ENCODE results near the gene KAZN. TPM values are rescaled to one million over a fixed set of nuclear protein-coding genes. Genes with fewer than 3 reads are reported as not detected.

Gene KAZN
- total RNA-seq, 1 experiment from 2014 or later, result 15.6 TPM

DNA sequence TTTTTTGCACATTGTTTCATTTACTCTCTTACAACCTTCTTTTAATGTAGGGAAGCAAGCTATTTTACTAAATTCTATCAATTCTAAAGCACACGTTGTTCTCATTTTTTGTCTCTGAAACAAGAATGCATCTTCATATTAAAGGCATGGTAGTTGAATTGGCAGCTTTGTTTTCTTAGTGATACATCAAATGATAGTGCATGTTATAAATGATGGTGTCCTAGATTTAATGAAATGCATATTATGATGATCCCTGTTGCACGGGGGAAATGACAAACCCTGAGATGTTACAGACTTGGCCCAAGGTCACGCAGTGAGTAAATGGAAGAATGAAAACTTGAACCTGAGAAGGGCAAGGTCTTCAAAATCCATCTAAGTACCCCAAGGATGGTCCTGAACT lies 213.1 kb downstream of the KAZN start:
- ChIA-PET POLR2A (ENCODE audit: unreplicated experiment) (no interaction called here), CTCF (interaction anchor here (0.6 kb wide), 1 partner anchor 486 kb away, joined by 5 read pairs; no protein-coding TSS in a partner anchor)
- H3K4me3 ChIP-seq, result no peak overlapping the region
- H3K4me2 ChIP-seq, result no peak overlapping the region
- BruUV-seq (replicated peaks), result no TSS peak
- H3K9me2 ChIP-seq (ENCODE audit: insufficient read depth), result no peaks in the 10 kb centered on the region
- no peaks in the 10 kb centered on the region for H3K27me3 ChIP-seq (ENCODE audit: insufficient read depth, low read depth)
- no peaks in the 10 kb centered on the region for H3K4me1 ChIP-seq (replicated peaks; ENCODE audit: insufficient read depth)
- H3K79me2 ChIP-seq (ENCODE audit: low read depth), result no peaks in the 10 kb centered on the region
- H3F3A ChIP-seq (ENCODE audit: insufficient read depth, low read depth), result no peaks in the 10 kb centered on the region
- H3K9me3 ChIP-seq (ENCODE audit: insufficient read depth, low read depth), result no peaks in the 10 kb centered on the region
- H3K36me3 ChIP-seq (ENCODE audit: low read depth), result no peaks in the 10 kb centered on the region
- TF ChIP-seq EZH2 (IDR thresholded peaks at IDR 0.05; ENCODE audit: low read depth), result no peak
- TF ChIP-seq, protein P1, sequence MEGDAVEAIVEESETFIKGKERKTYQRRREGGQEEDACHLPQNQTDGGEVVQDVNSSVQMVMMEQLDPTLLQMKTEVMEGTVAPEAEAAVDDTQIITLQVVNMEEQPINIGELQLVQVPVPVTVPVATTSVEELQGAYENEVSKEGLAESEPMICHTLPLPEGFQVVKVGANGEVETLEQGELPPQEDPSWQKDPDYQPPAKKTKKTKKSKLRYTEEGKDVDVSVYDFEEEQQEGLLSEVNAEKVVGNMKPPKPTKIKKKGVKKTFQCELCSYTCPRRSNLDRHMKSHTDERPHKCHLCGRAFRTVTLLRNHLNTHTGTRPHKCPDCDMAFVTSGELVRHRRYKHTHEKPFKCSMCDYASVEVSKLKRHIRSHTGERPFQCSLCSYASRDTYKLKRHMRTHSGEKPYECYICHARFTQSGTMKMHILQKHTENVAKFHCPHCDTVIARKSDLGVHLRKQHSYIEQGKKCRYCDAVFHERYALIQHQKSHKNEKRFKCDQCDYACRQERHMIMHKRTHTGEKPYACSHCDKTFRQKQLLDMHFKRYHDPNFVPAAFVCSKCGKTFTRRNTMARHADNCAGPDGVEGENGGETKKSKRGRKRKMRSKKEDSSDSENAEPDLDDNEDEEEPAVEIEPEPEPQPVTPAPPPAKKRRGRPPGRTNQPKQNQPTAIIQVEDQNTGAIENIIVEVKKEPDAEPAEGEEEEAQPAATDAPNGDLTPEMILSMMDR (conservative IDR thresholded peaks at IDR 0.05), result no peak
- H4K20me1 ChIP-seq (ENCODE audit: insufficient read depth), result no peaks in the 10 kb centered on the region
- intact Hi-C loops (cut with micrococcal nuclease; ENCODE audit: unreplicated experiment), result no loop called here
- DNase-seq, result no peak
- no peak overlapping the region for H3K27ac ChIP-seq
- no peak overlapping the region for H2AFZ ChIP-seq

DNA sequence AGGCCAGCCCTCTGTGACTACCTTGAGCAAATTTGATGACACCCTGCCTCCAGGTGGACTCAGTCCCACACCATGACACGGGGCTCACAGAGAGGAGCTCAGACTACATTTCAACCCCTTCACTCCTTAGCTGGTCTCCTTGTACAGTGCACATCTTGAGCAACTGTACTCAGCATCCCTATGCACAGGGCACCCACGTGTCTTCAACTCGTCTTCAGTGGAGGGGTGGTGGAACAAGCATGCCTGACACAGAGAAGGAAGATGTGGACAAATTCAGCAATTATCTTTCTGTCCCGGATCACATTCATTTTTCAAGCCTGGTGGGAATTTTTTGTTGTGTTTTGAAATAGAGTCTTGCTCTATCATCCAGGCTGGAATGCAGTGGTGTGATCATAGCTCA lies 213.7 kb downstream of the KAZN start:
- BruUV-seq (replicated peaks), result no TSS peak
- H3K36me3 ChIP-seq (ENCODE audit: low read depth), result no peaks in the 10 kb centered on the region

DNA sequence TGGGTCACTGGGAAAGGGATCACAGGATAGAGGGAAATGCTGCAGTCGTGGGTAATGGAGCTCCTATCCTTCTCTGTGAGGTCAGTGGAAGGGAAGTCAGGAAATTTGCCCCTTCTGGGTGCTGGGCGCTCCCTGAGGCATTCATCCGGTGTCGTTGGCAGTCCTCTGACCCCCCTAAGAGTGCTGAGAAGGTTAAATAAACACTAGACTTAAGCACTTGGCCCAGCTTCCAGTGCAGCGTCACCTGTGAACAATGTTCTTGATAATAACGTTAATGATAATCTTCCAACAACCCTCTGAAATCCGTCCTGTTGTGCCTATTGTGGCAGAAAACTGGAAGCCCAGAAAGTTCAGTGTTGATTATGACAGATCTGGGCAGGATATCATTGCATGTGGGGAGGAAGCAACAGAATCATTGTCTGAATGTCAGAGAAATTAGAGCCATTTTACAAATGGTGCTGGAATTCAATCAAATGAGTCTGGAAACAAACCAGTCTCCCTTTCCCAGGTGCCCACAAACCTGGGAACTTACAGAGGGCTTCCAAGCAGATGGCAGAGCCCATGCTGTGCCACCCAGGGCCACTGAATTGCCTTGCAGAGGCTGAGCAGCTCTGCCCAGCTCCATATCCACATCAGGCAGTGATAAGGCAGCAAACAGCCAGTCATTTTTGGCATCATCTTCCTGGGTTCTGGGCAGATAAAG lies 216.8 kb downstream of the KAZN start:
- no peaks in the 10 kb centered on the region for H4K20me1 ChIP-seq (ENCODE audit: insufficient read depth)
- intact Hi-C loops (cut with micrococcal nuclease; ENCODE audit: unreplicated experiment), result no loop called here
- no peak for DNase-seq
- H2AFZ ChIP-seq, result no peak overlapping the region
- H3K27ac ChIP-seq, result no peak overlapping the region
- no peaks in the 10 kb centered on the region for H3K9me2 ChIP-seq (ENCODE audit: insufficient read depth)
- BruUV-seq (replicated peaks), result no TSS peak
- H3K27me3 ChIP-seq (ENCODE audit: insufficient read depth, low read depth), result peaks cover 4% of the 10 kb centered on the region; the same call in 1 of the 2 replicates
- no peak overlapping the region for H3K4me3 ChIP-seq
- H3K4me1 ChIP-seq (replicated peaks; ENCODE audit: insufficient read depth), result no peaks in the 10 kb centered on the region
- no peaks in the 10 kb centered on the region for H3K9me3 ChIP-seq (ENCODE audit: insufficient read depth, low read depth)
- ChIA-PET POLR2A (ENCODE audit: unreplicated experiment) (no interaction called here), CTCF (no interaction called here)
- no peaks in the 10 kb centered on the region for H3F3A ChIP-seq (ENCODE audit: insufficient read depth, low read depth)
- no peak overlapping the region for H3K4me2 ChIP-seq
- H3K36me3 ChIP-seq (ENCODE audit: low read depth), result no peaks in the 10 kb centered on the region
- TF ChIP-seq EZH2 (IDR thresholded peaks at IDR 0.05; ENCODE audit: low read depth), result no peak
- TF ChIP-seq, protein P1 (conservative IDR thresholded peaks at IDR 0.05), result no peak
- no peaks in the 10 kb centered on the region for H3K79me2 ChIP-seq (ENCODE audit: low read depth)

More for the DNA sequence above, 213.7 kb downstream of the KAZN start:
- H3K4me3 ChIP-seq, result no peak overlapping the region
- DNase-seq, result no peak
- no peaks in the 10 kb centered on the region for H3K27me3 ChIP-seq (ENCODE audit: insufficient read depth, low read depth)
- ChIA-PET POLR2A (ENCODE audit: unreplicated experiment) (no interaction called here), CTCF (no interaction called here)
- no peak overlapping the region for H2AFZ ChIP-seq
- H3K27ac ChIP-seq, result no peak overlapping the region
- H3K4me1 ChIP-seq (replicated peaks; ENCODE audit: insufficient read depth), result no peaks in the 10 kb centered on the region
- no peaks in the 10 kb centered on the region for H3K9me3 ChIP-seq (ENCODE audit: insufficient read depth, low read depth)
- H3K9me2 ChIP-seq (ENCODE audit: insufficient read depth), result no peaks in the 10 kb centered on the region
- H4K20me1 ChIP-seq (ENCODE audit: insufficient read depth), result no peaks in the 10 kb centered on the region
- TF ChIP-seq, protein P1 (conservative IDR thresholded peaks at IDR 0.05), result no peak
- no peak for TF ChIP-seq EZH2 (IDR thresholded peaks at IDR 0.05; ENCODE audit: low read depth)
- no peak overlapping the region for H3K4me2 ChIP-seq
- intact Hi-C loops (cut with micrococcal nuclease; ENCODE audit: unreplicated experiment), result no loop called here
- no peaks in the 10 kb centered on the region for H3F3A ChIP-seq (ENCODE audit: insufficient read depth, low read depth)
- H3K79me2 ChIP-seq (ENCODE audit: low read depth), result no peaks in the 10 kb centered on the region
